Head of caudate nucleus (tissue), 42 donors: ENCODE results near the gene SPAM1.

Source experiments
- DNase-seq, 42 donors: peaks; one replicate each; pipeline versions ENCODE4 v3.0.0 to v3.0.0-alpha.2; 2020 to 2021; ENCODE audit warnings: mixed read lengths in 7 of 42
- intact Hi-C: fragments of 100-400 bp; cut with DNase I; formaldehyde crosslinking; loops from one replicate; pipeline ENCODE4 v1.15.0; 2022

Gene SPAM1

GRCh38 chr7:124009321-124009720, 84.3 kb downstream of the SPAM1 start:
- no peak for DNase-seq
- intact Hi-C loops, result no loop called here
